ENCODE results near the gene C17orf67. TPM values are rescaled to one million over a fixed set of nuclear protein-coding genes. Genes with fewer than 3 reads are reported as not detected.
"Not testable (repeated sequence)": the region's sequence is repeated elsewhere in the genome, so short reads cannot be mapped to it uniquely, and the experiment has no call there.

Gene C17orf67
- polyA plus RNA-seq, 3 donors: 0.34 to 0.45 (median 0.39) TPM

GRCh38 chr17:56785405-56785804, 48.3 kb downstream of the C17orf67 start:
- WGBS, 3 donors: 49 to 58% (median 55%) methylated on average over 5 of the region's 5 CpGs
- H3K27ac ChIP-seq (ENCODE audit: low read depth, low read length): no peak overlapping the region

- no peak overlapping the region for H3K27ac ChIP-seq (ENCODE audit: low read depth, low read length)
Measured at GRCh38 chr17:56782338-56782737, 51.4 kb downstream of the C17orf67 start.

- H3K27ac ChIP-seq (ENCODE audit: low read depth, low read length): no peak overlapping the region
- WGBS, 3 donors: 56 to 66% (median 63%) methylated on average over 6 of the region's 6 CpGs
Measured at GRCh38 chr17:56781906-56782305, 51.8 kb downstream of the C17orf67 start.

- whole genome bisulfite sequencing, 3 donors: 1 to 2% (median 1%) methylated on average over 48 of the region's 48 CpGs
- H3K27ac ChIP-seq (ENCODE audit: low read depth, low read length): no peak overlapping the region
Measured at GRCh38 chr17:56779898-56780777, 53.6 kb downstream of the C17orf67 start.

- 45 to 76% (median 63%) methylated on average over 4 of the region's 4 CpGs for WGBS, 3 donors
- no peak overlapping the region for H3K27ac ChIP-seq (ENCODE audit: low read depth, low read length)
Measured at GRCh38 chr17:56779322-56779721, 54.4 kb downstream of the C17orf67 start.

GRCh38 chr17:56778898-56779297, 54.8 kb downstream of the C17orf67 start:
- WGBS, 3 donors: 81 to 93% (median 85%) methylated on average over 9 of the region's 9 CpGs
- H3K27ac ChIP-seq (ENCODE audit: low read depth, low read length): no peak overlapping the region

- H3K27ac ChIP-seq (ENCODE audit: low read depth, low read length): no peak overlapping the region
- 52 to 81% (median 60%) methylated on average over 7 of the region's 7 CpGs for WGBS, 3 donors
Measured at GRCh38 chr17:56777859-56778258, 55.9 kb downstream of the C17orf67 start.

- H3K27ac ChIP-seq (ENCODE audit: low read depth, low read length): no peak overlapping the region
- WGBS, 3 donors: 57 to 77% (median 64%) methylated on average over 2 of the region's 2 CpGs
Measured at GRCh38 chr17:56774650-56775049, 59.1 kb downstream of the C17orf67 start.

GRCh38 chr17:56773124-56773523, 60.6 kb downstream of the C17orf67 start:
- WGBS, 3 donors: 58 to 85% (median 72%) methylated on average over 3 of the region's 3 CpGs
- no peak overlapping the region for H3K27ac ChIP-seq (ENCODE audit: low read depth, low read length)

GRCh38 chr17:56772442-56772841, 61.3 kb downstream of the C17orf67 start:
- 34 to 77% (median 73%) methylated on average over 8 of the region's 8 CpGs for WGBS, 3 donors
- H3K27ac ChIP-seq (ENCODE audit: low read depth, low read length): no peak overlapping the region

- 75 to 93% (median 86%) methylated on average over 4 of the region's 4 CpGs for WGBS, 3 donors
Measured at GRCh38 chr17:56771975-56772374, 61.7 kb downstream of the C17orf67 start.

GRCh38 chr17:56771563-56771962, 62.2 kb downstream of the C17orf67 start:
- WGBS, 3 donors: 66 to 90% (median 86%) methylated on average over 2 of the region's 2 CpGs
- no peak overlapping the region for H3K27ac ChIP-seq (ENCODE audit: low read depth, low read length)

More at GRCh38 chr17:56771975-56772374, 61.7 kb downstream of the C17orf67 start:
- no peak overlapping the region for H3K27ac ChIP-seq (ENCODE audit: low read depth, low read length)

- no peak overlapping the region for H3K27ac ChIP-seq (ENCODE audit: low read depth, low read length)
Measured at GRCh38 chr17:56770427-56770826, 63.3 kb downstream of the C17orf67 start.

- H3K27ac ChIP-seq (ENCODE audit: low read depth, low read length): no peak overlapping the region
- 81 to 92% (median 91%) methylated on average over 4 of the region's 4 CpGs for WGBS, 3 donors
Measured at GRCh38 chr17:56765449-56765848, 68.3 kb downstream of the C17orf67 start.

- WGBS, 3 donors: 48 to 90% (median 56%) methylated on average over 1 of the region's 1 CpG
- H3K27ac ChIP-seq (ENCODE audit: low read depth, low read length): no peak overlapping the region
Measured at GRCh38 chr17:56762988-56763387, 70.7 kb downstream of the C17orf67 start.

- H3K27ac ChIP-seq (ENCODE audit: low read depth, low read length): no peak overlapping the region
- 81 to 89% (median 88%) methylated on average over 5 of the region's 5 CpGs for WGBS, 3 donors
Measured at GRCh38 chr17:56762144-56762543, 71.6 kb downstream of the C17orf67 start.

GRCh38 chr17:56761387-56761786, 72.3 kb downstream of the C17orf67 start:
- WGBS, 3 donors: 82 to 90% (median 89%) methylated on average over 2 of the region's 2 CpGs
- no peak overlapping the region for H3K27ac ChIP-seq (ENCODE audit: low read depth, low read length)

GRCh38 chr17:56757611-56758010, 76.1 kb downstream of the C17orf67 start:
- WGBS, 3 donors: 90 to 91% (median 91%) methylated on average over 7 of the region's 7 CpGs
- not testable (repeated sequence) for H3K27ac ChIP-seq (ENCODE audit: low read depth, low read length)

GRCh38 chr17:56756536-56756935, 77.2 kb downstream of the C17orf67 start:
- WGBS, 3 donors: 47 to 67% (median 62%) methylated on average over 2 of the region's 2 CpGs

GRCh38 chr17:56755310-56755709, 78.4 kb downstream of the C17orf67 start:
- 70 to 93% (median 91%) methylated on average over 5 of the region's 5 CpGs for WGBS, 3 donors

More at GRCh38 chr17:56756536-56756935, 77.2 kb downstream of the C17orf67 start:
- no peak overlapping the region for H3K27ac ChIP-seq (ENCODE audit: low read depth, low read length)

More at GRCh38 chr17:56755310-56755709, 78.4 kb downstream of the C17orf67 start:
- no peak overlapping the region for H3K27ac ChIP-seq (ENCODE audit: low read depth, low read length)

Data from adipose tissue (tissue), 3 donors.